ENCODE measurements around the gene ZNF543.

The ZNF543 gene

GRCh38 chr19:57302020-57302465, 18.2 kb upstream of the ZNF543 start:
- H3K4me3 ChIP-seq (ENCODE audit: low read length), result no peak overlapping the region
- no peak for TF ChIP-seq ZNF274 (IDR thresholded peaks at IDR 0.05; ENCODE audit: low read depth, low read length)

GRCh38 chr19:57302727-57303401, 17.4 kb upstream of the ZNF543 start:
- no peak overlapping the region for H3K4me3 ChIP-seq (ENCODE audit: low read length)
- no peak for TF ChIP-seq ZNF274 (IDR thresholded peaks at IDR 0.05; ENCODE audit: low read depth, low read length)

- TF ChIP-seq ZNF274 (IDR thresholded peaks at IDR 0.05; ENCODE audit: low read depth, low read length), result no peak
- H3K4me3 ChIP-seq (ENCODE audit: low read length), result no peak overlapping the region
Observed at GRCh38 chr19:57305056-57305455, 15.2 kb upstream of the ZNF543 start.

GRCh38 chr19:57308514-57308913, 11.8 kb upstream of the ZNF543 start:
- H3K4me3 ChIP-seq (ENCODE audit: low read length), result no peak overlapping the region
- TF ChIP-seq ZNF274 (IDR thresholded peaks at IDR 0.05; ENCODE audit: low read depth, low read length), result no peak

- TF ChIP-seq ZNF274 (IDR thresholded peaks at IDR 0.05; ENCODE audit: low read depth, low read length), result no peak
- no peak overlapping the region for H3K4me3 ChIP-seq (ENCODE audit: low read length)
Observed at GRCh38 chr19:57310792-57311191, 9.5 kb upstream of the ZNF543 start.

- TF ChIP-seq ZNF274 (IDR thresholded peaks at IDR 0.05; ENCODE audit: low read depth, low read length), result no peak
- no peak overlapping the region for H3K4me3 ChIP-seq (ENCODE audit: low read length)
Observed at GRCh38 chr19:57314146-57314545, 6.1 kb upstream of the ZNF543 start.

- no peak overlapping the region for H3K4me3 ChIP-seq (ENCODE audit: low read length)
- TF ChIP-seq ZNF274 (IDR thresholded peaks at IDR 0.05; ENCODE audit: low read depth, low read length), result no peak
Observed at GRCh38 chr19:57317503-57317902, 2.8 kb upstream of the ZNF543 start.

- no peak for TF ChIP-seq ZNF274 (IDR thresholded peaks at IDR 0.05; ENCODE audit: low read depth, low read length)
- H3K4me3 ChIP-seq (ENCODE audit: low read length), result peak overlapping the region; percentile 83
Observed at GRCh38 chr19:57319869-57320179, 448 bp upstream of the ZNF543 start.

- no peak for TF ChIP-seq ZNF274 (IDR thresholded peaks at IDR 0.05; ENCODE audit: low read depth, low read length)
- peak overlapping the region; percentile 83 for H3K4me3 ChIP-seq (ENCODE audit: low read length)
Observed at GRCh38 chr19:57321116-57321515, 844 bp downstream of the ZNF543 start.

- no peak for TF ChIP-seq ZNF274 (IDR thresholded peaks at IDR 0.05; ENCODE audit: low read depth, low read length)
- peak overlapping the region; percentile 83 for H3K4me3 ChIP-seq (ENCODE audit: low read length)
Observed at GRCh38 chr19:57321751-57322150, 1.5 kb downstream of the ZNF543 start.

GRCh38 chr19:57324992-57325391, 4.7 kb downstream of the ZNF543 start:
- TF ChIP-seq ZNF274 (IDR thresholded peaks at IDR 0.05; ENCODE audit: low read depth, low read length), result no peak
- H3K4me3 ChIP-seq (ENCODE audit: low read length), result no peak overlapping the region

- TF ChIP-seq ZNF274 (IDR thresholded peaks at IDR 0.05; ENCODE audit: low read depth, low read length), result no peak
- no peak overlapping the region for H3K4me3 ChIP-seq (ENCODE audit: low read length)
Observed at GRCh38 chr19:57327993-57328392, 7.7 kb downstream of the ZNF543 start.

GRCh38 chr19:57334191-57334590, 13.9 kb downstream of the ZNF543 start:
- TF ChIP-seq ZNF274 (IDR thresholded peaks at IDR 0.05; ENCODE audit: low read depth, low read length), result no peak
- H3K4me3 ChIP-seq (ENCODE audit: low read length), result no peak overlapping the region

GRCh38 chr19:57338877-57339276, 18.6 kb downstream of the ZNF543 start:
- no peak for TF ChIP-seq ZNF274 (IDR thresholded peaks at IDR 0.05; ENCODE audit: low read depth, low read length)
- no peak overlapping the region for H3K4me3 ChIP-seq (ENCODE audit: low read length)

GRCh38 chr19:57342582-57342981, 22.3 kb downstream of the ZNF543 start:
- no peak for TF ChIP-seq ZNF274 (IDR thresholded peaks at IDR 0.05; ENCODE audit: low read depth, low read length)

GRCh38 chr19:57348136-57348535, 27.9 kb downstream of the ZNF543 start:
- TF ChIP-seq ZNF274 (IDR thresholded peaks at IDR 0.05; ENCODE audit: low read depth, low read length), result no peak
- no peak overlapping the region for H3K4me3 ChIP-seq (ENCODE audit: low read length)

More at GRCh38 chr19:57342582-57342981, 22.3 kb downstream of the ZNF543 start:
- no peak overlapping the region for H3K4me3 ChIP-seq (ENCODE audit: low read length)

All from GM08714 (cell line).